SU-DHL-6 (cell line): ENCODE results near the gene RFTN1.

ENCODE experiments used
- EZH2phosphoT487 ChIP-seq: fragments of 200-600 bp; sonication (generic), shearing (Covaris generic); conservative IDR thresholded peaks from 2 replicates; pipeline ENCODE4 v1.6.1; 2018; ENCODE audit warnings: mild to moderate bottlenecking, antibody characterized with exemption, low read length, moderate library complexity, mixed read lengths
- TF ChIP-seq, protein P1 (sequence below): fragments of 200-600 bp; sonication (generic); IDR thresholded peaks from one replicate; pipeline ENCODE4 v1.5.1; 2017; ENCODE audit warnings: antibody characterized with exemption, mild to moderate bottlenecking, low read length, moderate library complexity; ENCODE audit not compliant: insufficient read depth, poor library complexity, severe bottlenecking

DNA sequence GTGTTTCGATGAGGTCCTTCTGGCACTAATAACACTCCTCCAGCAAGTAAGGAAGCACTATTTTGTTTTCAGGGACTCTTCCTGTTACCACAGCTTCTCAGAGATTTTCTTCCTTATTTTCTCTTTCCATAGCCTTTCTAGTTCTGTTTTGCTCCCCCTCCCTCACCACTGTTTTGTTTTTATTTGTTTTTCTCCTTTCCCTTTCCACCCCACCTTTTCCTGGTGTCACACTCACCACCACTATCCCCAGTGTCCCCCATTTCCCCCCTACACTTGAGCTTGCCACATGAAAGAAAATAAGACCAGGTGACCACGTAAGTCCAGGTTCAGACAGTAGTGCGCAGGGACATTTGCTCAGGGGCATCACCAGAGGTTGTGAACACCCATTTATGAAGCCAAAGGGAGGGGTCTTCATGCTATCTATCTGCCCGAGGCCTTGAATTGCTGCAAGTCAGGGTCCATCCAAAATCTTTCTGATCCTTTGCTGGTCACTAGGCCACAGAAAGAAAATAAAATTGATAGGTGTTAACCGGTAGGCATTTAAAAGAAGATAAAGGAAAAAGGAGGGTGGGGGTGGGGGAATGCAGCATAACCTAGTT, 1.4 kb upstream of the RFTN1 start:
- TF ChIP-seq, protein P1, sequence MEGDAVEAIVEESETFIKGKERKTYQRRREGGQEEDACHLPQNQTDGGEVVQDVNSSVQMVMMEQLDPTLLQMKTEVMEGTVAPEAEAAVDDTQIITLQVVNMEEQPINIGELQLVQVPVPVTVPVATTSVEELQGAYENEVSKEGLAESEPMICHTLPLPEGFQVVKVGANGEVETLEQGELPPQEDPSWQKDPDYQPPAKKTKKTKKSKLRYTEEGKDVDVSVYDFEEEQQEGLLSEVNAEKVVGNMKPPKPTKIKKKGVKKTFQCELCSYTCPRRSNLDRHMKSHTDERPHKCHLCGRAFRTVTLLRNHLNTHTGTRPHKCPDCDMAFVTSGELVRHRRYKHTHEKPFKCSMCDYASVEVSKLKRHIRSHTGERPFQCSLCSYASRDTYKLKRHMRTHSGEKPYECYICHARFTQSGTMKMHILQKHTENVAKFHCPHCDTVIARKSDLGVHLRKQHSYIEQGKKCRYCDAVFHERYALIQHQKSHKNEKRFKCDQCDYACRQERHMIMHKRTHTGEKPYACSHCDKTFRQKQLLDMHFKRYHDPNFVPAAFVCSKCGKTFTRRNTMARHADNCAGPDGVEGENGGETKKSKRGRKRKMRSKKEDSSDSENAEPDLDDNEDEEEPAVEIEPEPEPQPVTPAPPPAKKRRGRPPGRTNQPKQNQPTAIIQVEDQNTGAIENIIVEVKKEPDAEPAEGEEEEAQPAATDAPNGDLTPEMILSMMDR, result no peak
- TF ChIP-seq EZH2phosphoT487, result no peak
